GM21619 (cell line): ENCODE data around the gene ZSCAN5A.
"Not testable (repeated sequence)": the region's sequence is repeated elsewhere in the genome, so short reads cannot be mapped to it uniquely, and the experiment has no call there.

Source experiments
- ATAC-seq: cut with Tn5 transposase; IDR thresholded peaks from one replicate; pipeline ENCODE4 v1.9.1; 2021; ENCODE audit not compliant: unreplicated experiment

ZSCAN5A gene

GRCh38 chr19:56315077-56315828 lies 614 bp upstream of the ZSCAN5A start:
- peak; percentile 77 for ATAC-seq

GRCh38 chr19:56314018-56314380 lies 640 bp downstream of the ZSCAN5A start:
- no peak for ATAC-seq

- no peak for ATAC-seq
These were observed 1.6 kb downstream of the ZSCAN5A start for GRCh38 chr19:56312787-56313657.

GRCh38 chr19:56312342-56312741 lies 2.3 kb downstream of the ZSCAN5A start:
- ATAC-seq = no peak

GRCh38 chr19:56310462-56310861 lies 4.2 kb downstream of the ZSCAN5A start:
- no peak for ATAC-seq

- no peak for ATAC-seq
These were observed 5.0 kb downstream of the ZSCAN5A start for GRCh38 chr19:56309511-56310185.

- no peak for ATAC-seq
These were observed 5.8 kb downstream of the ZSCAN5A start for GRCh38 chr19:56308792-56309191.

- not testable (repeated sequence) for ATAC-seq
These were observed 7.6 kb downstream of the ZSCAN5A start for GRCh38 chr19:56307062-56307461.

GRCh38 chr19:56306016-56306415 lies 8.6 kb downstream of the ZSCAN5A start:
- ATAC-seq = no peak

GRCh38 chr19:56304243-56304642 lies 10.4 kb downstream of the ZSCAN5A start:
- ATAC-seq = no peak

GRCh38 chr19:56301886-56302620 lies 12.6 kb downstream of the ZSCAN5A start:
- no peak for ATAC-seq

GRCh38 chr19:56301155-56301554 lies 13.5 kb downstream of the ZSCAN5A start:
- ATAC-seq = no peak

GRCh38 chr19:56299688-56300087 lies 15.0 kb downstream of the ZSCAN5A start:
- no peak for ATAC-seq

GRCh38 chr19:56297010-56297409 lies 17.6 kb downstream of the ZSCAN5A start:
- ATAC-seq = no peak

GRCh38 chr19:56295531-56296455 lies 18.8 kb downstream of the ZSCAN5A start:
- no peak for ATAC-seq

- no peak for ATAC-seq
These were observed 20.1 kb downstream of the ZSCAN5A start for GRCh38 chr19:56294549-56294948.

GRCh38 chr19:56291867-56292266 lies 22.8 kb downstream of the ZSCAN5A start:
- no peak for ATAC-seq

- no peak for ATAC-seq
These were observed 24.5 kb downstream of the ZSCAN5A start for GRCh38 chr19:56290104-56290503.

- no peak for ATAC-seq
These were observed 29.9 kb downstream of the ZSCAN5A start for GRCh38 chr19:56284746-56285145.

- ATAC-seq = no peak
These were observed 31.8 kb downstream of the ZSCAN5A start for GRCh38 chr19:56282809-56283208.
